ENCODE results near the gene RNF145. TPM values are rescaled to one million over a fixed set of nuclear protein-coding genes. Genes with fewer than 3 reads are reported as not detected.

Gene RNF145
- total and polyA plus RNA-seq, 7 donors: 6.5 to 91.0 (median 39.3) TPM

DNA sequence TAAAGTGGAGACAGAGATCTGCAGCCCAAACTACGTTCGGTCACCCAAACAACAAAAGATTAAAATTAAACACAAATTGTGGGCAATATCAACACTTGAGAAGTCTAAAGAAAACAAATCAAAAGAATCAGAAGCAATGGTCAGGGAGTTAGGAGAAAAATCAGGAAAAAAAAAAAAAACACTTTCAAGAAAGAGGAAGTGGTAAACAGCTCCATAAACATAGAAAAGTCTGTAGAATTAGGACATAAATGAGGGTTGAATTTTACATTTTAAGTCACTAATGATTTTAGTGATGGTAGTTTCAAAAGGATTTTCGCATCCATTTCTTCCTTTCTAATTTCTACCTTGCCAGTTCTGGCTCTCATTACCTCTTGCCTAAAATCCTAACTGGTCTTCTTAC lies 10.1 kb downstream of the RNF145 start:
- Histone ChIP-seq H3K4me3 (no peak overlapping the region), H3K9me3 (no peaks in the 10 kb centered on the region), H3K4me1 (peaks cover 0 to 27% (median 16%) of the 10 kb centered on the region in 4 donors), H3K36me3 (peaks cover 0 to 13% (median 2%) of the 10 kb centered on the region in 4 donors), H3K27me3 (no peaks in the 10 kb centered on the region), H3K27ac (no peak overlapping the region)
- no peak for DNase-seq
- intact Hi-C loops (cut with DNase I): no loop called here
- TF ChIP-seq POLR2AphosphoS5 (IDR thresholded peaks at IDR 0.05) (no peak), POLR2A (IDR thresholded peaks at IDR 0.05) (no peak), EP300 (IDR thresholded peaks at IDR 0.05) (no peak)
- TF ChIP-seq, protein P1, sequence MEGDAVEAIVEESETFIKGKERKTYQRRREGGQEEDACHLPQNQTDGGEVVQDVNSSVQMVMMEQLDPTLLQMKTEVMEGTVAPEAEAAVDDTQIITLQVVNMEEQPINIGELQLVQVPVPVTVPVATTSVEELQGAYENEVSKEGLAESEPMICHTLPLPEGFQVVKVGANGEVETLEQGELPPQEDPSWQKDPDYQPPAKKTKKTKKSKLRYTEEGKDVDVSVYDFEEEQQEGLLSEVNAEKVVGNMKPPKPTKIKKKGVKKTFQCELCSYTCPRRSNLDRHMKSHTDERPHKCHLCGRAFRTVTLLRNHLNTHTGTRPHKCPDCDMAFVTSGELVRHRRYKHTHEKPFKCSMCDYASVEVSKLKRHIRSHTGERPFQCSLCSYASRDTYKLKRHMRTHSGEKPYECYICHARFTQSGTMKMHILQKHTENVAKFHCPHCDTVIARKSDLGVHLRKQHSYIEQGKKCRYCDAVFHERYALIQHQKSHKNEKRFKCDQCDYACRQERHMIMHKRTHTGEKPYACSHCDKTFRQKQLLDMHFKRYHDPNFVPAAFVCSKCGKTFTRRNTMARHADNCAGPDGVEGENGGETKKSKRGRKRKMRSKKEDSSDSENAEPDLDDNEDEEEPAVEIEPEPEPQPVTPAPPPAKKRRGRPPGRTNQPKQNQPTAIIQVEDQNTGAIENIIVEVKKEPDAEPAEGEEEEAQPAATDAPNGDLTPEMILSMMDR (IDR thresholded peaks at IDR 0.05): no peak
- 86 to 87% methylated on average over 3 of the region's 3 CpGs for WGBS, 2 donors

DNA sequence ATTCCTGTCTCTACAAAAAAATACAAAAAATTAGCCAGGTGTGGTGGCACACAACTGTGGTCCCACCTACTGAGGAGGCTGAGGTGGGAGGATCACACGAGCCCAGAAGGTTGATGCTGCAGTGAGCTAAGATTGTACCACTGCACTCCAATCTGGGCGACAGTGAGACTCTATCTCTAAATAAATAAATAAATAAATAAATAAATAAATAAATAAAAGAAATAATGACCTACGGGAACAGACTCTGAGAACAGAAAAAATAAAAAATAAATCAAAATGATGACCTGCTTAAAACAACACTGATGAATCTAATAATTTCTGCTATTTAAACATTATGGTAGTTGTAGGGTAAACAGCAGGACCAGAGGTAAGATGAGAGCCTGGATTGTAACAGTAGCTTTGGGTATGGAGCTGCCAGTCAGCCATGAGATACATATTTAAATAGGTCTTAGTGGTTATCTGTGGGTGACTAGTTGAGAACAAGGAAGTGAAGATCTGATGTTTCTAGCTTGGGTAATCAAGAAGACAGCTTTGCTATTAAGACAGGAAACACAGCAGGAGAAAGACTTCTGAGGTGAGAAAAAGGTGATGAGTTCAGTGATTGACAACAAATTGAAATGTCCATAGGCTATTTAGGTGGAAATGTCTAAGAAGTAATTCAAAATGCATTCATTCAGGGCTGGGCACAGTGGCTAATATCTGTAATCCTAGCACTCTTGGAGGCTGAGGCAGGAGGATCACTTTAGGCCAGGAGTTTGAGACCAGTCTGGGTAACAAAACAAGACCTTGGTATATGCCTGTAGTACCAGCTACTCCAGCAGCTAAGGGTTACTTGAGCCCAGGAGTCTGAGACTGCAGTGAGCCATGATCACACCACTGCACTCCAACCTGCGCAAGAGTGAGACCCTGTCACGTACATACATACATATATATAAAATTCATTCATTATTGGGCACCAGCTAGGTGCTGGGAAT lies 11.0 kb downstream of the RNF145 start:
- no peaks in the 10 kb centered on the region for H3K27me3 ChIP-seq
- 91 to 94% methylated on average over 5 of the region's 5 CpGs for WGBS, 2 donors
- no peak overlapping the region for H3K4me3 ChIP-seq
- no peaks in the 10 kb centered on the region for H3K9me3 ChIP-seq
- intact Hi-C loops (cut with DNase I): no loop called here
- no peak for DNase-seq
- H3K36me3 ChIP-seq: peaks cover 0 to 22% (median 2%) of the 10 kb centered on the region in 4 donors
- TF ChIP-seq POLR2AphosphoS5 (IDR thresholded peaks at IDR 0.05) (no peak), POLR2A (IDR thresholded peaks at IDR 0.05) (no peak), EP300 (IDR thresholded peaks at IDR 0.05) (no peak)
- TF ChIP-seq, protein P1 (IDR thresholded peaks at IDR 0.05): no peak
- peaks cover 0 to 18% (median 7%) of the 10 kb centered on the region in 4 donors for H3K4me1 ChIP-seq
- no peak overlapping the region for H3K27ac ChIP-seq

DNA sequence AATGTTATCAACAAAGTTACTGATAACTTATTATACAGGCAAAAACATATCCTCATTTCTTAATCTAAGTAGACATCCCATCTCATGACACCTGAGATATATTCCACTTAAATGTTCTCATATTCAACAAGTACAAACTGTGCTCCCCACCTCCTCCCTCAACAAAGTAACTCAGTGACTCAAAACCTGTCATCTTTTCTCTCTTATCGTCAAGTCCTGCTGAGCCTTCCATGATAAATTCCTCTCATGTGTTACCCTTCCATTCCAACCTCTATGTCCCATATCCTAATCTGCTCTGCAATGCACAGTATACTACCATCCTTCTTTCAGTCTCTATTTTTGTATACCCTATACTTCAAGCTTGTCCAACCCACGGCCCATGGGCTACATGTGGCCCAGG lies 13.6 kb downstream of the RNF145 start:
- Histone ChIP-seq H3K4me1 (no peaks in the 10 kb centered on the region), H3K27ac (no peak overlapping the region), H3K36me3 (peaks cover 0 to 29% (median 2%) of the 10 kb centered on the region in 4 donors), H3K27me3 (no peaks in the 10 kb centered on the region), H3K9me3 (no peaks in the 10 kb centered on the region), H3K4me3 (no peak overlapping the region)
- no peak for DNase-seq
- intact Hi-C loops (cut with DNase I): no loop called here
- 95 to 98% methylated on average over 2 of the region's 2 CpGs for WGBS, 2 donors
- no peak for TF ChIP-seq EP300 (IDR thresholded peaks at IDR 0.05)
- TF ChIP-seq POLR2AphosphoS5 (IDR thresholded peaks at IDR 0.05): no peak
- TF ChIP-seq POLR2A (IDR thresholded peaks at IDR 0.05): no peak
- TF ChIP-seq, protein P1 (IDR thresholded peaks at IDR 0.05): no peak

DNA sequence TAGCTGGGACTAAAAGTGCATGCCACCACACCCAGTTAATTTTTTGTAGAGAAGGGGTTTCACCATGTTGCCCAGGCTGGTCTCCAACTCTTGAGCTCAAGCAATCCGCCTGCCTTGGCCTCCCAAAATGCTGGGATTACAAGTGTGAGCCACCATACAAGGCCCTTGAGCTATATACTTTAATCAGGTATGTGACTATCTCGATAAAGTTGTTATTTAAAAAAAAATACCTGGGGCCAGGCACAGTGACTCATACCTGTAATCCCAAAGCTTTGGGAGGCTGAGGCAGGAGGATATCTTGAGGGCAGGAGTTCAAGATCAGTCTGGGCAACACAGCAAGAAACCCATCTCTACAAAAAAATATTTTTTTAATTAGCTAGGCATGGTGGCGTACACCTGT lies 19.2 kb downstream of the RNF145 start:
- Histone ChIP-seq H3K36me3 (peaks cover 0 to 26% (median 0%) of the 10 kb centered on the region in 4 donors), H3K9me3 (no peaks in the 10 kb centered on the region), H3K27ac (no peak overlapping the region), H3K27me3 (no peaks in the 10 kb centered on the region), H3K4me3 (no peak overlapping the region), H3K4me1 (peaks cover 0 to 23% (median 15%) of the 10 kb centered on the region in 4 donors)
- intact Hi-C loops (cut with DNase I): no loop called here
- WGBS, 2 donors: 97 to 98% methylated on average over 3 of the region's 3 CpGs
- DNase-seq: no peak
- no peak for TF ChIP-seq EP300 (IDR thresholded peaks at IDR 0.05)
- TF ChIP-seq POLR2A (IDR thresholded peaks at IDR 0.05): no peak
- TF ChIP-seq, protein P1 (IDR thresholded peaks at IDR 0.05): no peak
- no peak for TF ChIP-seq POLR2AphosphoS5 (IDR thresholded peaks at IDR 0.05)
